Measurements from ENCODE around the gene FAM83F.
"Not testable (repeated sequence)": the region's sequence is repeated elsewhere in the genome, so short reads cannot be mapped to it uniquely, and the experiment has no call there.

FAM83F gene

DNA sequence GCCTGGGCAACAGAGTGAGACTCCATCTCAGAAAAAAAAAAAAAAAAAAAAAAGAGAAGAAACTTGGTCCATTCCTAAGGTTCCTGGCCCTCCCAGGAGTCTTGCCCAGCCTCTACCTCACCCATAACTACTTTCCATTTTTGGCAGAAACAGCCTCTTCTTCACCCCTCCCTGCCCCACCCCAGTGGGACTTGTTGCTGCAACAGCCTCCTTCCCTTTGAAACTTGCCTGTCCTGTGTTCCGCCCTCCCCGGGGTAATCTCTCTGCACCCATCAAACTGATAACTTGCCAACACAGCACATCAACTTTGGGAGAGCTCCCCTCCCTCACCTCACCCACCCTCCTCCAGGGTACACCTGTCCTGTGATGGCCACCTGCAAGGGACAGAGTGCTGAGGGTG lies 10.0 kb upstream of the FAM83F start:
- Histone ChIP-seq H3K27me3 (ENCODE audit: control insufficient read depth in 1 of 2, insufficient read depth in 2 of 2, low read length in 2 of 2) (peaks cover 3 to 11% of the 10 kb centered on the region in 2 donors), H3K27ac (ENCODE audit: low read length) (no peak overlapping the region)

DNA sequence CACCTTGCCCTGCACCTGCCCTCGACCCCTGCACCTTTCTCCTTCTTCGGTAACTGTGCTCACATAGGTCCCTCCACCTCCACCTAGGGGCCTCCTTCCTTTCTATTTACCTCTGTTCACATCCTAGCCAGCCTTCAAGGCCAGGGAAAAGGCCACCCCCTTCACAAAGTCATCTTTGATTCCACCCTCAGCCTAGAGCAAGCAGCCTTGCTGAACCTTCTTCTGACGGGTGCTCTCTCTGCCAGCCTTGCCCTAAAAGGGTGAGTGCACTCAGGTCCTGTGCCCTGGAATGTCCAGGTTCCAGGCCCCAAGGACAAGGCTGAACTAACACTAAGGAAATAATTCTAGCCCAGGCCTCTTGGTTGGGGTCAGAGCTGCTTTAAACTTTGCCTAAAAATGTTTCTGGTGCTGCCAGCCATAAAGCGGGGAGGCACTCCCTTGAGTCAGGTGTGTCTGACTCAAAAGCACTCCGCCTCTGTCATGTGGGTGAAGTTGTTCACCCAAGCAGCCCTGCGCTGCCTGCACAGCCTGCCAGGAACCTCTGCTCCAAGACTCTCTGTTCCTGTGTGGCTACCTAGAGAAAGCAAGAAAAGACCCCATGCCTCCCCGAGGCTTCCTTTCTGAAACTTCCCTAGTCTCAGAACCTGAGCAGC lies 9.2 kb upstream of the FAM83F start:
- no peaks in the 10 kb centered on the region for H3K4me1 ChIP-seq (ENCODE audit: control insufficient read depth, insufficient read depth, low read length)
- no peak overlapping the region for H3K27ac ChIP-seq (ENCODE audit: low read length)
- no peak overlapping the region for H3K9ac ChIP-seq (ENCODE audit: low read length in 2 of 2)
- H3K4me3 ChIP-seq (ENCODE audit: low read length in 2 of 2) = no peak overlapping the region
- no peaks in the 10 kb centered on the region for H3K36me3 ChIP-seq (ENCODE audit: control insufficient read depth in 2 of 2, insufficient read depth in 2 of 2, low read length in 2 of 2)
- H3K9me3 ChIP-seq (ENCODE audit: control insufficient read depth in 2 of 2, low read length in 2 of 2) = no peaks in the 10 kb centered on the region
- peaks cover 3 to 6% of the 10 kb centered on the region in 2 donors for H3K27me3 ChIP-seq (ENCODE audit: control insufficient read depth in 1 of 2, insufficient read depth in 2 of 2, low read length in 2 of 2)

More for the DNA sequence above, 10.0 kb upstream of the FAM83F start:
- no peaks in the 10 kb centered on the region for H3K36me3 ChIP-seq (ENCODE audit: control insufficient read depth in 2 of 2, insufficient read depth in 2 of 2, low read length in 2 of 2)
- no peaks in the 10 kb centered on the region for H3K9me3 ChIP-seq (ENCODE audit: control insufficient read depth in 2 of 2, low read length in 2 of 2)
- no peak overlapping the region for H3K4me3 ChIP-seq (ENCODE audit: low read length in 2 of 2)
- H3K9ac ChIP-seq (ENCODE audit: low read length in 2 of 2) = no peak overlapping the region
- no peaks in the 10 kb centered on the region for H3K4me1 ChIP-seq (ENCODE audit: control insufficient read depth, insufficient read depth, low read length)

DNA sequence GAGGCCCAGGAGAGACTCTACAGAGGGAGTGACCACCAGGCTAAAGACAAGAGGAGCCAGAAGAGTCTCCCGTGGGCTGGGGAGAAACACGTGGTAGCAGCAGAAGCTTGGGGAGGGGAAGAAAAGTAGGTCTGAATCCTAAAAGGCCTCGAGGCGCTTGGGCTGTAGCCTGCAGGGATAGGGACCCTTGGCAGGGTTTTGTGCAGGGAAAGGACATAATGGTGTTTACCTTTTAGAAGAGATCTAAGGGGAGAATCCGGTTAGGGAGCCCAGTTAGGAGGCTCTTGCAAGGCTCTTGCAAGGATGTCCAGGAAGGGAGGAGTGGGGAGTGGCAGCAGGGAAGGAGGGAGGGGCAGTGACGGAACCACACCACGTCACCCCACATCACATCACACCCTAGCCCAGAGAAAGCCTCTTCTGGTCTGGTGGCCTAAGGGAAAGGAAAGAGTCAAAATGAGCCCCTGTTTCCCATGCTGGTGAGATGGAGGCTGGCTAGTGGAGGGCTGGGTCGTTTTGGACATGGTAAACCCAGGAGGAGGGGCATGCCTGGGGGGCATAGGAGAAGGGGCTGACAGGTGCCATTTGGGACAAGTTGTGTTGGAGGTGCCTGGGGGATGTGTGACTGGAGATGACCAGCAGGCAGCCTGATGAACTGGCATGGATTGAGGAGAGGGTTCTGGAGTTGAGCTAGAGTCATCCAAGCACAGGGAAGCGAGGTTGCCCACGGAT lies 6.2 kb upstream of the FAM83F start:
- no peaks in the 10 kb centered on the region for H3K4me1 ChIP-seq (ENCODE audit: control insufficient read depth, insufficient read depth, low read length)
- H3K4me3 ChIP-seq (ENCODE audit: low read length in 2 of 2) = no peak overlapping the region
- H3K27ac ChIP-seq (ENCODE audit: low read length) = no peak overlapping the region
- H3K27me3 ChIP-seq (ENCODE audit: control insufficient read depth in 1 of 2, insufficient read depth in 2 of 2, low read length in 2 of 2) = peaks cover 3 to 8% of the 10 kb centered on the region in 2 donors
- no peaks in the 10 kb centered on the region for H3K36me3 ChIP-seq (ENCODE audit: control insufficient read depth in 2 of 2, insufficient read depth in 2 of 2, low read length in 2 of 2)
- no peak overlapping the region for H3K9ac ChIP-seq (ENCODE audit: low read length in 2 of 2)
- H3K9me3 ChIP-seq (ENCODE audit: control insufficient read depth in 2 of 2, low read length in 2 of 2) = no peaks in the 10 kb centered on the region

DNA sequence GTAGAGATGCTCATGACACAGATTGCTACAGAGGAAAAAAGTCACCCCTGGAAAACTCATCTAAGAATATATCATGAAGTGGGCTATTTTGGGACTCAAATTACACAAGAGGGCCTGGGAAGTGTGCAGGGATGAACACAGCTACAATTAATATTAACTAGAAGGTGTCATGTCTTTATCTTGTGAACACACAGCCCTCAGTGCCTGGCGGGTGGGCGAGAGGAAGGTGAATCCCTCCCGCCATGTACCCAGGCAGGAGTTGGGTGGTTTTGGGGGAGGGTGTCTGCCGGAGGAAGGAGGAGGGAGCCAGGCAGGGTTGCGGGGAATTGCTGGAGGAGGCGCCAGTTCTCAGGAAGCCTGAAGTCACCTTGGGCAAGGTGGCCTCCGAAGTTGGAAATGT lies 5.1 kb upstream of the FAM83F start:
- Histone ChIP-seq H3K27me3 (ENCODE audit: control insufficient read depth in 1 of 2, insufficient read depth in 2 of 2, low read length in 2 of 2) (peaks cover 8% of the 10 kb centered on the region in 2 donors), H3K27ac (ENCODE audit: low read length) (no peak overlapping the region), H3K36me3 (ENCODE audit: control insufficient read depth in 2 of 2, insufficient read depth in 2 of 2, low read length in 2 of 2) (no peaks in the 10 kb centered on the region), H3K4me1 (ENCODE audit: control insufficient read depth, insufficient read depth, low read length) (no peaks in the 10 kb centered on the region), H3K9ac (ENCODE audit: low read length in 2 of 2) (no peak overlapping the region), H3K9me3 (ENCODE audit: control insufficient read depth in 2 of 2, low read length in 2 of 2) (no peaks in the 10 kb centered on the region), H3K4me3 (ENCODE audit: low read length in 2 of 2) (no peak overlapping the region)

DNA sequence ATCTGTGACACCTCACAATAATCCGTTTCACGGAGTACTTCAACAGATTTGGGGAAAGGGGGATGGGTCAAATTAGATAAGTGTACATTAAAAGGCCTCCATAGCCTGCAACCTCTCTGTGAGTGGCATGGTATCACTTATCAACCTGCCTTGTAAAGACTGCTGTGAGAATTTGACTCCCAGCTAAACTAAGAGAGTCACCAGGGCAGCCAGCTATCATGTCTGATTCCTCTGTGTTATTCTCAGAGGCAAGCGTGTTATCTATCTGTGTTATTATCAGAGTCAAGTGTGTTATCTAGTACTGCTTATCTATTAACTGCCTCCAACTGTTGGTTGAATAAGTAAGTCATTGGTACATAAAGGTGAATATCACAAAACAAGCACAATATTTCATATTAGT lies 4.1 kb upstream of the FAM83F start:
- Histone ChIP-seq H3K27me3 (ENCODE audit: control insufficient read depth in 1 of 2, insufficient read depth in 2 of 2, low read length in 2 of 2) (peaks cover 11 to 14% of the 10 kb centered on the region in 2 donors), H3K36me3 (ENCODE audit: control insufficient read depth in 2 of 2, insufficient read depth in 2 of 2, low read length in 2 of 2) (no peaks in the 10 kb centered on the region), H3K9ac (ENCODE audit: low read length in 2 of 2) (no peak overlapping the region), H3K27ac (ENCODE audit: low read length) (no peak overlapping the region), H3K4me1 (ENCODE audit: control insufficient read depth, insufficient read depth, low read length) (no peaks in the 10 kb centered on the region), H3K9me3 (ENCODE audit: control insufficient read depth in 2 of 2, low read length in 2 of 2) (no peaks in the 10 kb centered on the region), H3K4me3 (ENCODE audit: low read length in 2 of 2) (no peak overlapping the region)

DNA sequence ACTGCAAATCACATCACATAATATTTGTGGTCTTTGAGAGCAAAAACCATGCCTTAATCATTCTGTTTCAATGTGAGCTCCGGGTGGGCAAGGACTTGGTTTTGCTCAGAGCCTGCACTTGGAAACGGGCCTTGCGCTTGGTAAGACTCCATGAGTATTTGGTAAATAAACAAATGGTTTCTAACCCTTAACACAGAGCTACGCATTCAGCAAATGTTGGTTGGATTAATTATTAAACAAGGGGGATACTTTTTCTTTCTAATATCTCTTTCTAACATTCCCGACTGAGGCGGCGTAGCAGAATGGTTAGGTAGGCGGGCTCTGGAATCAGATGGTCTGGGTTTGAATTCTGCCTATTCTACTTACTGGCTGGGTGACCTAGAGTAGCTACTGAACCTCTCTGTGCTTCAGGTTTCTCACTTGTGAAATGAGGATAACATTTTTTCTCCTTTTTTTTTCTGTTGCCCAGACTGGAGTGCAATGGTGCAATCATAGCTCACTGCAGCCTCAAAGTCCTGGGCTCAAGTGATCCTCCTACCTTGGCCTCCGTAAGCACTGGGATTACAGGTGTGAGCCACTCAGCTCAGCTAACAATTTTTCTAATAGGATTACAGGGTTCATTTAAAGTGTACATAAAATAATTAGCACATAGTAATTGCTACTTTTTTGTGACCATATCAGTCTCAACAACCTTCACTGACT lies 3.4 kb upstream of the FAM83F start:
- H3K9ac ChIP-seq (ENCODE audit: low read length in 2 of 2) = no peak overlapping the region
- no peak overlapping the region for H3K27ac ChIP-seq (ENCODE audit: low read length)

DNA sequence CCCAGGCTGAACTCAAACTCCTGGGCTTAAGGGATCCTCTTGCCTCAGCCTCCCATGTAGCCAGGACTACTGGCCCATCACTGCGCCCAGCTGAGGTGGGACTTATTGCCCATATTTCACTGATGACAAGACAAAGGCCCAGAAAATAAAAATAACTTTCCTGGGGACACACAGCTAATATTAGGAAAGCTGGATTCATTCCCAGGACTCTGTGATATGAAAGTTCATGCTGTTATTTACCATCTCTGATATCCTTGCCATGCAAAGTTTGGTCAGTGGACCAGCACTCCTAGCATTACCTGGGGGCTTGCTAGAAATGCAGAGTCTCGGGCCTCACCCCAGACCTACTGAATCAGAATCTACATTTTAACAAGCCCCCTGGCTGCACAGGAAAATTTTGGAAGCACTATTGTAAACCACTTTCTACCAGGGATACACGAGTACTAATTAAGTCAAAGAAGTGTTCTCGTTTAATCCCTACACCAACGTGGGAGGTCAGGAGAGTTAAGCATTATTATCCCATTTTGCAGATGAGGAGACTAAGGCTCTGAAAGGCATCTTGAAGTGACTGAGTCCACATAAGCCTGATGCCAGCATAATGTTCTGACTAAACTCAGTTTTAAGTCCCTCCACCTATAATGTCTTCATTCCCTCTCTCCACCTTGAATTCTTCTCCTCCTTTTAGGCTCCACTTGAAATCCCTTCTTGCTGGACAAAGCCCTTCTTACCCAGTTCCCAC lies 2.5 kb upstream of the FAM83F start:
- peaks cover 16 to 24% of the 10 kb centered on the region in 2 donors for H3K27me3 ChIP-seq (ENCODE audit: control insufficient read depth in 1 of 2, insufficient read depth in 2 of 2, low read length in 2 of 2)
- H3K4me1 ChIP-seq (ENCODE audit: control insufficient read depth, insufficient read depth, low read length) = no peaks in the 10 kb centered on the region
- H3K9me3 ChIP-seq (ENCODE audit: control insufficient read depth in 2 of 2, low read length in 2 of 2) = no peaks in the 10 kb centered on the region
- H3K9ac ChIP-seq (ENCODE audit: low read length in 2 of 2) = no peak overlapping the region
- H3K4me3 ChIP-seq (ENCODE audit: low read length in 2 of 2) = no peak overlapping the region
- H3K36me3 ChIP-seq (ENCODE audit: control insufficient read depth in 2 of 2, insufficient read depth in 2 of 2, low read length in 2 of 2) = no peaks in the 10 kb centered on the region
- no peak overlapping the region for H3K27ac ChIP-seq (ENCODE audit: low read length)

More for the DNA sequence above, 3.4 kb upstream of the FAM83F start:
- H3K36me3 ChIP-seq (ENCODE audit: control insufficient read depth in 2 of 2, insufficient read depth in 2 of 2, low read length in 2 of 2) = no peaks in the 10 kb centered on the region
- H3K27me3 ChIP-seq (ENCODE audit: control insufficient read depth in 1 of 2, insufficient read depth in 2 of 2, low read length in 2 of 2) = peaks cover 15 to 20% of the 10 kb centered on the region in 2 donors
- no peak overlapping the region for H3K4me3 ChIP-seq (ENCODE audit: low read length in 2 of 2)
- H3K4me1 ChIP-seq (ENCODE audit: control insufficient read depth, insufficient read depth, low read length) = no peaks in the 10 kb centered on the region
- H3K9me3 ChIP-seq (ENCODE audit: control insufficient read depth in 2 of 2, low read length in 2 of 2) = no peaks in the 10 kb centered on the region

DNA sequence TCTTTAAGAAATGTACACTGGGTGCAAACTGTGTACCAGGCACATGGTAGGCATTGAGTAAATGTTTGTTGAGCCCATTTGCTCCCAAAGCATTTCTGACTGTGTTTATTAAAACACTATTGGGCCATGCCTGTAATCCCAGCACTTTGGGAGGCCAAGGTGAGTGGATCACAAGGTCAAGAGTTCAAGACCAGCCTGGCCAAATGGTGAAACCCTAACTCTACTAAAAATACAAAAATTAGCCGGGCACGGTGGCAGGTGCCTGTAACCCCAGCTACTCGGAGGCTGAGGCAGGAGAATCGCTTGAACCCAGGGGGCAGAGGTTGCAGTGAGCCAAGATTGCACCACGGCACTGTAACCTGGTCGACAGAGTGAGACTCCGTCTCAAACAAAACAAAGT lies 1.9 kb upstream of the FAM83F start:
- not testable (repeated sequence) for H3K36me3 ChIP-seq (ENCODE audit: control insufficient read depth in 2 of 2, insufficient read depth in 2 of 2, low read length in 2 of 2); H3K27ac ChIP-seq (ENCODE audit: low read length); H3K9me3 ChIP-seq (ENCODE audit: control insufficient read depth in 2 of 2, low read length in 2 of 2); H3K4me1 ChIP-seq (ENCODE audit: control insufficient read depth, insufficient read depth, low read length); H3K9ac ChIP-seq (ENCODE audit: low read length in 2 of 2); H3K4me3 ChIP-seq (ENCODE audit: low read length in 2 of 2)
- H3K27me3 ChIP-seq (ENCODE audit: control insufficient read depth in 1 of 2, insufficient read depth in 2 of 2, low read length in 2 of 2) = peaks cover 19 to 29% of the 10 kb centered on the region in 2 donors

DNA sequence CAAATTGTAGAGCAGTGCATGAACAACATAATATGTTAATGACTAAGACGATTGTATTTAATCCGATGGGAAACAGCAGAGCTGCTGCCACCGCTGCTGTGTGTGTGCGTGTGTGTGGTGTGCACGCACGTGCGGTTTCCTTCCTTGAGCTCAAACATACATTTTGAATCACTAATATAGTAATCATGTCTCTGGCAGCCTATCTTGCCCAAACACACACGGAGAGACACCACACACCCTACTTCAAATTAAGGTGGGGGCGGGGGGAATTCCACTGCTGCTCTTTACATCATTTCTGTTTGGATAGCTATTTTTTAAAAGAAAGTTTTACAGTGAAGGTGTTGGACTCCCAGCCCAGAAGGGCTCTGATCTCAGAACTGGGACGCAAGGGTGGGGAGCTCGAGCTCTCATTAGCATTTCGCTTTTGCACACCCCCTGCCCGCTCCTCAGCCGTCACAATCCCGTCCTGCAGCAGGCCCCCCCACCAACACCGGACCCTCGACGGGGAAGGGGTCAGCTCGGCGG lies 651 bp upstream of the FAM83F start:
- H3K9me3 ChIP-seq (ENCODE audit: control insufficient read depth in 2 of 2, low read length in 2 of 2) = no peaks in the 10 kb centered on the region
- no peaks in the 10 kb centered on the region for H3K36me3 ChIP-seq (ENCODE audit: control insufficient read depth in 2 of 2, insufficient read depth in 2 of 2, low read length in 2 of 2)
- H3K27ac ChIP-seq (ENCODE audit: low read length) = no peak overlapping the region
- H3K9ac ChIP-seq (ENCODE audit: low read length in 2 of 2) = no peak overlapping the region
- peaks cover 3% of the 10 kb centered on the region for H3K4me1 ChIP-seq (ENCODE audit: control insufficient read depth, insufficient read depth, low read length)
- peaks cover 22 to 32% of the 10 kb centered on the region in 2 donors for H3K27me3 ChIP-seq (ENCODE audit: control insufficient read depth in 1 of 2, insufficient read depth in 2 of 2, low read length in 2 of 2)
- H3K4me3 ChIP-seq (ENCODE audit: low read length in 2 of 2) = no peak overlapping the region

Data from stomach smooth muscle (tissue), 2 donors.